Measurements from ENCODE around the gene YWHAE.

DNA sequence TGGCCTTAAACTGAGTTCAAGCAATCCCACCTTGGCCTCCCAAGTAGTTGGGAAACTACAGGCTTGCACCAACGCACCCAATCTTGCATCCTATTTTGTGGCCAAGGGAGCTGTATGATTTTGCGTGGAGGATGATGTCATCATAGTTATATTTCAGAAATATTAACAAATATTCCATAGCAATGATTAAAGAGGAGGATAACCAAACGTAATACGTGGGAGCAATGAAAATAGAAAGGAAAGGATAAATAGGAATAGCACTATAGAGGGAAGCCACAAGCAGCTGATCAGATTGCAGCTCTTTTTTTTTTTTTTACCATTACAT lies 2.2 kb upstream of the YWHAE start:
- TF ChIP-seq EZH2 (IDR thresholded peaks at IDR 0.05; ENCODE audit: borderline replicate concordance, low read length): no peak
- TF ChIP-seq, protein P1, sequence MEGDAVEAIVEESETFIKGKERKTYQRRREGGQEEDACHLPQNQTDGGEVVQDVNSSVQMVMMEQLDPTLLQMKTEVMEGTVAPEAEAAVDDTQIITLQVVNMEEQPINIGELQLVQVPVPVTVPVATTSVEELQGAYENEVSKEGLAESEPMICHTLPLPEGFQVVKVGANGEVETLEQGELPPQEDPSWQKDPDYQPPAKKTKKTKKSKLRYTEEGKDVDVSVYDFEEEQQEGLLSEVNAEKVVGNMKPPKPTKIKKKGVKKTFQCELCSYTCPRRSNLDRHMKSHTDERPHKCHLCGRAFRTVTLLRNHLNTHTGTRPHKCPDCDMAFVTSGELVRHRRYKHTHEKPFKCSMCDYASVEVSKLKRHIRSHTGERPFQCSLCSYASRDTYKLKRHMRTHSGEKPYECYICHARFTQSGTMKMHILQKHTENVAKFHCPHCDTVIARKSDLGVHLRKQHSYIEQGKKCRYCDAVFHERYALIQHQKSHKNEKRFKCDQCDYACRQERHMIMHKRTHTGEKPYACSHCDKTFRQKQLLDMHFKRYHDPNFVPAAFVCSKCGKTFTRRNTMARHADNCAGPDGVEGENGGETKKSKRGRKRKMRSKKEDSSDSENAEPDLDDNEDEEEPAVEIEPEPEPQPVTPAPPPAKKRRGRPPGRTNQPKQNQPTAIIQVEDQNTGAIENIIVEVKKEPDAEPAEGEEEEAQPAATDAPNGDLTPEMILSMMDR (IDR thresholded peaks at IDR 0.05; ENCODE audit: low read length): no peak

All from OCI-LY1 (cell line).